ENCODE results near the gene RBBP8NL.

- TF ChIP-seq CTCF (IDR thresholded peaks at IDR 0.05; ENCODE audit: low read depth, low read length, missing input control) (no peak), MAX (IDR thresholded peaks at IDR 0.05) (no peak)
Measured at GRCh38 chr20:62413025-62413570, 14.2 kb downstream of the RBBP8NL start.
